NCI-H1092 treated with DMSO at 0.1 percent for 48 hours (cell line): Measurements from ENCODE around the gene RMND5A.

Source experiments
- DNase-seq: peaks from one replicate; lab custom pipeline; 2025; lab: John Stamatoyannopoulos, UW

Gene RMND5A

DNA sequence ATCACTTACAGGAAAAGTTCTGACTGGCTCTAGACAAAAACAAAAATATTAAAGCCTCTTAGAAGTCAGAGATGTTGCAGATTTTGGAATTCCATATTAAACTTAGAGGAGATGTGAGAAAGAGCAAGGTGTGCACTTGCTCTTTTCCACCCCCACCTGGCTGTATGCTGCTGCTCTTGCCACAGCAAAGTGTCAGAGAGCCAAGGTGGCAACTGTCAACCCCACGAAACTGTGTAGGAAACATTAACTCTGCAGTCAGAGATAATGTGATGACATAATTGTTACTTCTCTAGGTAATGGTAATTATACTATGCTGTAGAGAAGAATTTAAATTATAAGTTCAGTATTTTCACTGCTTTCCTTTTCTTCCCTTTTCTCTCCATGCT lies 45.2 kb downstream of the RMND5A start:
- DNase-seq, result no peak

DNA sequence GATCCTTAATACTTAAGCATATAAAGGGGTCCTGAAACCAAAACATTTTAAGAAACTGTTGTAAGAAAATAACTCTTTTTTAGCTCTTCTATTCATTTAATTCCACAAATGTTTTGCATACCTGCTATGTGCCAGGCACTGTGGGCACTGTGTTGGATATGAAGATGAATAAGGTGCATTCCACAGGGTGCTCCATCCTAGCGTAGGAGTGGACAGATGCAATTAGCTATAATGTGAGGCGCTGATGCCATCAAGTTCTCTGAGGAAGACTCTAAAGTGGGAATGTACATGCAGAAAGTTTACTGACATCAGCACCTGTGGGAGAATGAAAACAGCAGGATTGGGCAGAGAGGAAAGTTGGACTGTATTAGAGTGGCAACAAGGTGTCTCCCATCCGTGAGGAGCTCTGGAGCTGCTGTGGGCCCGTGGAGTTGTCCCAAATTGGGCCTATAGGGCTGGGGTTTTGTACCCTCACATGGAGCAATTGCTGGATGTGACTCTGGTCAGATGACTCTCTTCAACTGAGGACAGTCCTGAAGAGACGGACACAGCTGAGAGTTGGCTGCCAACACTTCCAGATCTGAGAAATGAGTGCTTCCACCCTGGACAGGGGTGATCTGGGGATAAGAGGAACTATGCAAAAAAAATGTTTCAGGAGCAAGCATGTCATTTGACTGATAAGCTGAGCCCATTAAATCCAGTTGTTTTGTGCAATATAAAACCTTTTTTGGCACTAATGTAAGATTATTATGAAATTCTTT lies 48.3 kb downstream of the RMND5A start:
- no peak for DNase-seq

DNA sequence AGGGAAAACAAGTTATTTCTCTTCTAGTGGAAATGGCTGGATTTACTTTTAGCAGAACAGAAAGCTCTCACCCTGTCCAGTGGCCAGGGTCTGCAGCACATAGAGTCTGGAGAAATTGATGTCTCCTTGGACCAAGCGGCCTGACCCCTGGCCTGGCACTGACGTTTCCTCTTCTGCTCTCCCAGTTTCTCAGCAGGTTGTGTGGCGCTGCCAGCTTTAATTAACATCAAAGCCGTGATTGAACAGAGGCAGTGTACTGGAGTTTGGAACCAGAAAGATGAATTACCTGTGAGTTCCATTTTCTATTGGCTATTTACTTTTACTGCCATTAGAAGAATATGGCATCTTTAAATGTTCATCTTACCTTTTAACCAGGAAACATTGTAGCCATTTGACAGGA lies 49.7 kb downstream of the RMND5A start:
- DNase-seq, result no peak

DNA sequence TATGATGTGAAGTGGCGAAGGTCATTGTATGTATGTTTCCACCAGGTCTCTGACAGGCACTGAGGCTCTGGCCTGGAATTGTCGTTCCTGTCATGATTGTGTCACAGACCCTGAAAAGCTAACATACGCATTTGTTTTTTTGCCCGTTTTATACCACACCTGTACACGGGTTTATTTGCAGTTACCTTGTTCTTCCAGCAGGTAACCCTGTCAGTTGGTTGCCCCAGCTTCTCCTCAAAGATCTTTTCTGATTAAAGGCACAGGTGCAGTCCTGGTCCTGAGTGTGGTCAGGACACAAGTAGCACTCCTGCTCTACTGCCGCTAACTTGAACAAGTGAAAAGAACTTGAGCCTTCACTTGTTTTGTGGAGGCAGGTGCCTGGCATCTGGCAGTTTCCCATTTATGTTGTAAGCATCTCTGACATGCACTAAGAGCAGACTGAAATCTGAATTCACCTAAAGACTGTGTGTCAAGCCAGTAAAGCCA lies 50.8 kb downstream of the RMND5A start:
- no peak for DNase-seq

DNA sequence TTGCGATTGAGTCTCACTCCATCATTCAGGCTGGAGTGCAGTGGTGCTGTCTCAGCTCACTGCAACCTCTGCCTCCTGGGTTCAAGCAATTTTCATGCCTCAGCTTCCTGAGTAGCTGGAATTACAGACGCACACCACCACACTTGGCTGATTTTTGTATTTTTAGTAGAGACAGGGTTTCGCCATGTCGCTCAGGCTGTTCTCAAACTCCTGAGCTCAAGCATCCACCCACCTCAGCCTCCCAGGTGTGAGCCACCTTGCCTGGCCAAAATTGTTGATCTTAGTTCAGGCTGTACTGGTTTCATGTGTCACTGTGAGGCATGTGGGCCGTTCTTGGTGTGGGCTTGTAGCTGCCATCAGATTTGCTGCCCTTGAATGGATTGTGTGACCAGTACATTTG lies 52.5 kb downstream of the RMND5A start:
- DNase-seq, result no peak

DNA sequence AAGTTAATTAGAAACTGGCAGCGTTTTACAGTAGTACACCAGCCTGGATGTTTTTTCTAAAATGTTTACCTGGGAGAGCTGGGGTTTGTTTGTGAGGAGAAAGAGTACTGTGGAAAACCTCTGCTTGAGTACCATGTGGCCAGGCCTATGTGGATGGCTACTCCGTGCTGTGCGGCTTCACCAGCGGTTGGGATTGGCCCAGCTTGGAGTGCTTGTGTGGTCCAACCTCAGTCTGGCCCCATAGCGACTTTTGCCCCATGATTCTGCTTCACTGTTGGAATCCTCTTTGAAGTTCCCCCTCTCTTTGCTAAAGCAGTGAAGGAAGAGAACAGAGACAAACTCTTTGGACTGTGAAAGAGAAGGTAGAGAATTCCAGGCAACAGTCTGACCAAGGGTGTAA lies 54.8 kb downstream of the RMND5A start:
- DNase-seq, result no peak

DNA sequence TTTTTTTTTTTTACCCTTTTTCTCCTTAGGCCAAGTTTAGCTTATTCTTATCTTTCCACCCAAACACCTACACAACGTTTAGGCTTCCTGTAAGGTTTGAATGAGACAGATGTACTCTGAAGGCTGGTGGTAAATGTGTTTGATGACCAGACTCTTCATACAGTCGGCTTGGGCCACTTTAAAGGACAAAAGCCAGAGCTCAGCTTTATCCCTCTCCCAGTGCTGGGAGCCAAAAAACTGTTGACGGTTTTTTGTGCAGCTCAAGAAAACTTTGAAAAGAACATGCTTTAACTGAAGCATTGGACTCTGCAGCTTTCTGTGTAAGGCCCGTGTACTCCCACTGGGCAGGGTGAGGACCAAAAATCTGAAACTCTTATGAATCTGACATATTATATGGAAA lies 55.2 kb downstream of the RMND5A start:
- DNase-seq, result no peak

DNA sequence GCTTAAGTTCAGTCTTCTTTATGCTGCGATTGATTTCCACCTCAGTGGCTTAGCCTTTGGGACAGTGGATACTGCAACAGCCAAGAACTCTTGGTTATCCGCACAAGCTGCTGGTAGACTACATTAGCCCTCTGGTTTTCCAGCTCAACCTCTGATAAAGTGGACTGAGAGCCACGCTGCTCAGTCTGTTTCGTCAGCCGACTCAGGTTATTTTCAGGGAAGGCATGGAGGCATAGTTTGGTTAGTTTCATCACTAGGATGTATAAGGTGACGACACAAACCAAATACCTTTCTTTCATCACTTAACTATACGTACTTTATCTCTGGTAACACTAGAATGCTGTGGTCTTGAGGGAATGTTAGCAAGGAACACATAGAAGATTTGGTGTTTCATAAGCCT lies 56.4 kb downstream of the RMND5A start:
- DNase-seq, result no peak

DNA sequence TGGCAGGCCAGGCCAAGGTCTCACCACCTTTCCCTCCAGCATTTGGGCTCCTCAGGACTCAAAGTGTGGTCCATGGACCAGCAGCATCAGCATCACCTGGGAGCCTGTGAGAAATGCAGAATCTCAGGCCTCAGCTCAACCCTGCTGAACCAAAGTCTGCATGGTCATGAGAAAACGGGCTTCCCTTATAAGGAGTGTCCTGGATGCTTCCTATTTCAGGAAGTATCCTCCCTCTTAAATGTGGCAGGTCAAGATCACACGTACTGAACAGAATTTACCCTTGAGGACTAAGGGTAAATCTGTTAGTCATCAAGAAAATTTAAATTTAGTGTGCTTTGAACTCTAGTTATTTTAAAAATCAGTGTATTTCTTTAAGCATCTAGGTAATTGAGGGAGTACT lies 58.9 kb downstream of the RMND5A start:
- DNase-seq, result no peak

DNA sequence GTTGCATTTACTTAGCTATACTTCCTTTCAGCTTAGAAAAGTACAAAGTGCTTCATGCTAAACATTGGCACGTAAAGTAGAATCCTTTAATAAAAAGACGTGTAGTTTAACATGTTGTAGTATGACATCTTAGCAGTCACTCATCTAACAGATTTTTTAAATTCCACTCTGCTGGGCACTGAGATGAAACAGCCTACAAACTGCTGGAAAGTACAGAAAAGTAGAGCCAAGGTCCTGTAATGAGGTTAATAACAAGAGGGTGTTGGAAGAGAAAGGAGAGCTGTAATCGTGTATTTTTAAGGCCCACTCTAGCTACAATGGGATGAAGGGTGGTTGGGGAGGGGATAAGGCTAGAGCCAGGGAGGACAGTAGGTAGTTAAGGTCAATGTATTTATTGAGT lies 59.9 kb downstream of the RMND5A start:
- DNase-seq, result no peak

DNA sequence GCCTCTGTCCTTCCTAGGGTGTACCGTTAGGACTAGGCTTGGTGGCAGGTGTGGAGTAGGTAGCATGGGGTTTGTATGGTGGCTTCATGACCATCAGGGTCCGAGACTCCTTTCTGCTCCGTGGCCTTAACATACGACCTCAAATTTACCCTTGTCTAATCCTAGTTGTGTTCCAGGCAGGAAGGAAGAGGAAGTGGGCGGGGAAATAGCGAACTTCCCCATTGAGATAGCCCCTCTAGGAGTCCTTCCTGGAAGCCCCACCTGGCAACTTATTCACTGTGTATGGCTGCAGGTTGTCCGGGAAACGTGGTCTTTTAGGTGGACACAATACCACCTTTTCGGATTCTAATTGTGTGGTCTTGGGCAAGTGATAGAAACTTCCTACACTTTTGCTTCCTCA lies 61.3 kb downstream of the RMND5A start:
- DNase-seq, result no peak

DNA sequence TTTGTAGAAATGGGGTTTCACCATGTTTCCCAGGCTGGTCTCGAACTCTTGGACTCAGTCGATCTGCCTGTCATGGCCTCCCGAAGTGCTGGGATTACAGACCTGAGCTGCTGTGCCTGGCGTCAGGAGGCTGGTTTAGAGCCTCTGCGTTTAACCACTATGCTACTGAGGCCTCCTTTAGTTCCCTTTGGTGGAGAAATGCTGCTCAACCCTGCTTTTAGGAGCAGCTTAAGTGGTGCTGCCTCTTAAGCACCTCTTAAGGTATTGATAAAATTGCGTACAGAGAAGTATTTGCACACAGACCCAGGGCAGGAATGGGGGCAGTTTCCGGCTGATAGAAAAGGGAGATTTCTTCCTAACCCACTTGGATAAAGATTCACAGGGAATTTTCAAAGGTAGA lies 62.7 kb downstream of the RMND5A start:
- DNase-seq, result no peak

DNA sequence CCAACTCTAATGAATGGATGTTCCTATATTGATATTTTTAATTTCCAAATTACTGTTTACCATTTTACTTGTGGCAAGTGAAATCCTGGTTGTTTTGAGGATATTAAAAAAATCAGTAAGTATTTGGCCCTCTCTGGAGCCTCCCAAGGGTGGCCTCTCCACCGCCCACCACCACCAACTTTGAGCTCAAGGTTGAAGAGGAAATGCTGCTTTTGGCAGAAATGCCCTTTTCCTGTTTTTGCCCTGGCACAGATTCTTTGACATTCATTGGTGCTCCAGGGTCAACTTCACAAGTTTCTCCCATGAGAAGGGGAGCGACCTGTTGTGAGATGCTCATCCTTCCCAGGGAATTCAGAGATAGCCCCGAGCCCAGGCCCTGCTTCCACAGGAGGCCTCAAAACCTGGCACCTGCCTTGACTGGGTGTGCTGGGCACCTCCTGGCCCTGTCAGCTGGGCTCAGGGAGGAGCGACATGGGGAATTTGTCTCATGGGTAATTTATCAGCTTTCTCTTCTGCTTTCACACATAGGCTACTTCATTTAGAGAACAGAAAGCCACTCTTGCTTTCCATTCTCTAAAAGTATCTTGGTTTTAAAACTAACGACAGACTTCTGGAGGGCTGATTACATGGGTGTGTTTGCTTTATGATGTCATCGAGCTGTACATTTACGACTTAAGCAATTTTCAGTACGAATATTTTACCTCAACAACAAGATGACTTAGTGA lies 63.7 kb downstream of the RMND5A start:
- no peak for DNase-seq

DNA sequence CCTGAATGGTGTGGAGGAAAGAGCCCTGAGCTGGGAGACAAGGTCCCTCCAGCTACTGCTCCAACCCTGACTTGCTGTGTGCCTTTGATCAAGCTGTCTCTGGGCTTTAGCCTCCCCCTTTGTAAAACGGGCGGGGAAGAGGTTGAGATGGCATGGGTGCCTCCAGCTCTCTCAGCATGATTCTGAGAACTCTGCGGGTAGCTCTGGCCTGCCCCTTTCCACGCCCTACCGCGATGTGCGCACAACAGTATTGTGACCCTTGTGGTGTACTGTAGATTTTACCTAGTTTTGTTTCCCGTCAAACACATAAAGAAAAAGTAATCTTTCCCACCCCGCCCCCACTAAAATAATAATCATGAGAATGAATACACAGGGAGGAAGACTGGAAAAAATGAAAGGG lies 65.4 kb downstream of the RMND5A start:
- DNase-seq, result no peak

DNA sequence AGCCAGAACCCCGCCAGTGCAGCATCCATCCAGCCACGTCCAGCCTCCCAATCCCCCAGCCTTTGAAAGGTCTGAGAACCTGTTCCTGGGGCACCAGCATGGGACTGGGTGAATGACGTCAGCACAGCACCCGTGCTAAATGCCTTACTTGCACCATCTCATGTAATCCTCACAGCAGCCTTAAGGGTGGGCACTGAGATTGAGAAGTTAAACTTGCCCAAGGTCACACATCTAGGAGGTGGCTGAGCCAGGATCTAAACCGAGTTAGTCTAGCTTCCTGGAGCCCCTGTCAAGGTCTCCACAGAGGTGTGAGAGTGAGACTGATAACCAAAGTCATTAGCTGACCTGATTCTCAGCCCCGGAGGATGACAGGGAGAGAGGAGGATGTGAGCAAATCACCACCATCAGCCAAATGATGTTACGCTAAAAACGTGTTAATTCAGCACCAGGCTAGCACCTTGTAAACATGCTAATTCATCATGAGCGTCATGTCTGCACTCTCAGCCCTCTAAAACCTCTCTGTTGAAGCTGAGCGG lies 66.0 kb downstream of the RMND5A start:
- no peak for DNase-seq

DNA sequence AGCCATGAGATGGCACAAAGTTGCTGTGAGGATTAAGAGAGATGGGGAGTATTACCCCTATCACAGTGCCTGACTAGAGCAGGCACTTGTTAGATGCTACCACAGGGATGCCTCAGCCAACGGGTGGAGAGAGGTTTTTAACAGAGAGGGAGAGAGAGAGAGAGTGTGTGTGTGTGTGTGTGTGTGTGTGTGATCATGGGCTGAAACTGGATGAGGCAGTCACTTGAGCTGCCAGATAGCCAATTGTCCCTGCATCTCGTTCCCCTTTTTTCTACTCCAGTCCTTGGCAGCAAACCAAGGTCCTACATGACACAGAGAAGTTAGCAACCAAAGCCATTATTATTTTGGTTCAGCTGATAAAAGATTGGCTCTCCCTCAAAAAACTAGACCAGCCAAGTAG lies 67.6 kb downstream of the RMND5A start:
- peak; percentile 15 for DNase-seq

DNA sequence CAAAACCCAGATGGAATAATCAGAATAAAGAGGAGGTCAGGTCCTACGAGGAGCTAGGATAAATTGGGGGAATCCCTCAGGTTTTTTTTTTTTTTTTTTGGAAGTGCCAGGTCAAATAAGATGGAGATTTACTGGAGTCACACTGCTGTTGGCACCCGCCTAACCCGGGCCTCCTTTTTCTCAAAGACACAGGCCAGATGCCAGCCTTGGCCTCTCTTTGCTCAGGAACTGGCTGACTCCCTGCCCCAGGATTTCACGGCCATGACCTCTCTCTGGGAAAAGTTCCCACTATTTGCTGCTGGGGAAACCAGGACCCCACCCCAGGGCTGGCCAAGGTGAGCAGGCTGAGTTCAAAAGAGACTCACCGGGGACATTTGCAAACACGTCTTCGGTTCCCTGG lies 68.1 kb downstream of the RMND5A start:
- DNase-seq, result no peak

DNA sequence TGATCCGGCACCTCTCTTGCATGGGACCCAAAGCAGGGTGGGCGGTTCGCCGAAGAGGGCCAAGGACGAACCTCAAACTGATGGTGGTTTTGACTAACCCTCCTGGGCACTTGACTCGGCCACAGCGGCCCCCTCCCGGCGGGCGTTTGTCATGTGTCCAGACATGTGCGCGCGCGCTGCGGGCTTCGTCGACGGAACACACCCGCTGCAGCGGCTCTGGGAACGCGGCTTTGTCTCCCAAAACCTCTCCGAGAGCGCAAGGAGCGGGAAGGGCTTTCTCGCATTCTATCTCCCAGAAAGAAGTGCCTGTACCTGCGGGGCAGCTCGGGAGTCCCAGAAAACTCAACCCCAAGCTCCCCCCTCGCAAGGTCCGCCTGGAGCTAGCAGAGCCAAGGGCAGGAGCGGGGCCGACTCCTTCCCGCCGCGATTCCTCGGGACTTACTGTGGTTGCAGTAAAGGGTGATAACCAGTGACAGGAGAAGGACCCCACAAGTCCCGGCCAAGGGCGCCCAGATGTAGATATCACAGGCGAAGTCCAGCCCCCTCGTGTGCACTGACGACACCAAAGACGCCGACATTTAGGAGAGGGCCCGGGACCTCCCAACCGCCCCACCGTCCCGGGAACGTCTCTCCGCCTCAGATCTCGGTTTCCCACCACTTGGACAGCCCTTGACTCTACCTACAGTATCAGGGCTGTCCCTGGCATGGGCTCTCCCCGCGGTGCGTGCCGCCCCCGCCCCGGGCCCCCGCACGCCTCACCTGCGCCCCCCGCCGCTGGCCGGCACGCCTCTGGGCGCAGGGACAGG lies 69.0 kb downstream of the RMND5A start:
- DNase-seq, result no peak

DNA sequence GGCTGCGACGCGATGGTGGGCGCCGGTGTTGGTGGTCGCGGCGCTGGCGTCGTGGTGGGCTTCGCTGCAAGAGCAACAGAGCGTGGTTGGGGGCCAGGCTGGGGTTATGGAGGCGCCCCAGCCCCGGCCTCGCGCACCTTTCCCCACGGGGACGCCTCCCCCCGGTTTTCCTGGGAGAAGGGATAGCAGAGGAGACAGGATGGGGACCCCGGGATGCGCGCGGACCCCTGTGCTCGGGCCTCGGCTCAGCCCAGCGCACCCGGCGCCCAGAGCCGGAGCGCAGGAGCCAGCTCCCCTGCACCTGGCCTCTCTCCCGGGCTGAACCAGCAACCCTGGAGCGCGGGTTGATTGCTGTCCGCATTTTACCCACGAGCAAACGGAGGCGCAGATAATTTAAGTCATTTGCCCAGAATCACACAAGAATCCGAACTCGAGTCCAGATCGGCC lies 69.6 kb downstream of the RMND5A start:
- DNase-seq, result no peak

DNA sequence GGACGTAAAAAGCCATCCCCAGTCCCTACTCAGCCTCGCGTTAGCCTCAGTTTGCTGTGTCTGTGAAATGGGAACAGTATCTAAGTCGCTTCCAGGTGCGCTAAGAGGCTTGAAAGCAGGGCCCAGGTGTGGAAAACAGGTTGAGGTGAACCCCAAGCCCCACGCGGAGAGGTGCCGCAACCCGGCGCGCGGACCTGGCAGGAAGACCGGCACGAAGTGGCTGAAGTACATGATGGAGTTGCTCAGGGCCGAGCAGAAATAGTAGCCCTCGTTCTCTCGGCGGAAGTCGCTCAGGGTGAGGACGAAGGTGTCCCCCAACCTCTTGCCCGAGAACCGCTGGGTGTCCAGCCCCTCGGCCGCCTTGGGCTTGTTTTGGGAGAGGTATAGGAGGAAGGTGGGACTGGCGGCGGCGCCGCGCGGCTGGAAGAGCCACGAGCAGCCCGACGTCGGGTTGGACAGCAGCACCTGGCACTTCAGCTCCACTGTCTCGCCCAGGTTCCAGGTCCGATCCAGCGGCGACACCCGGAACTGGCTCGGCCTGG lies 70.1 kb downstream of the RMND5A start:
- DNase-seq, result no peak

DNA sequence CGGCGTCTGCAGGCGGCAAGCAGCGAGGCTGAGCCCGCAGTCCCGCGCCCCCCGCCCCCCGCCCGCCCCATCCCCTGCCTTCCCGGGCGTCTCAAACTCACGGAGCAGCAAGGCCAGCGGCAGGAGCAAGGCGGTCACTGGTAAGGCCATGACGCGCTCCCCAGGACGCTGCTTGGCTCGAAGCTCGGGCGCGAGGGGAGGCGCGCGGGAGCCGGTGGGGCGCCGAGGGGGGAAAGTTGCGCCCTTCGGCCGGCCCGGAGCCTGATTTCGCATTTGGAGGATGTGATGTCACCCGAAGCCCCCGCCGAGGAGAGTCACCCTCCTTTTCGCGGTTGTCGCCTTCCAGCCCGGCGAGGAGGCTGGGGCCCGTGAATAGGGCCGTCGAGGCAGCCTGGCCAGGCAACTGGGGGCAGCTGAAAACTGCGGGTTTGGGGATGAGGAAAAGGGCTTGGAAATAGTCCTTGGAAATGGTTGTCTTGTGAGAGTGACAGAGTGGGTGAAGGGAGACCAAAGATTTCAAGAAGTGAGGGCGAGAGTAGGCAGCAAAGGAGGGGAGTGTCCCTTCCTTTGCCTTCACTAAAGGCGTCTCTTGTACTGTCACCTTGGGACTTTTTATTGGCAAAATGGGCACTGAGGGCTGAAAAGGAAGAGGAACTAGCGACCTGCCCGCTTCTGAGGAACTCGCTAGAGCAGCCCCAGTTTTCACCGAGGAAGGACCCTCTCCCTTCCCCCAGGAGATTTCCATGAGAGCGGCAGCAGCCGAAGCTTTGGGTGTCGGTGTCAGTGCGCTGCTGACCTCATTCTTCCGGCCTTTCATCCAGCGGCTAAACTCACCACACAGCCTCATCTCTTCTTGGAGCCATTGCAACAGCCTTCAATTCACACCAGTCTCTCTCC lies 70.8 kb downstream of the RMND5A start, which contains the start of gene CD8A:
Gene CD8A (minus strand): TSS at position 238 of the 897 bp plus-strand sequence. CDS start 88 bp downstream, at position 150.
- DNase-seq, result no peak
